DND-41 (cell line): Measurements from ENCODE around the gene FUNDC2.

Experiments used
- ATAC-seq: fragments of 200-7000 bp; cut with Tn5 transposase; 3 replicates; pipeline ENCODE4 v1.9.1; 2021; ENCODE audit warnings: low read depth; ENCODE audit not compliant: insufficient read depth
- DNase-seq: peaks from one replicate; pipeline ENCODE4 v3.0.0-alpha.2; 2020
- H2AFZ ChIP-seq: 2 replicates; pipeline ENCODE4 v1.6.0; 2012; ENCODE audit warnings: low read depth, low read length
- H3K27ac ChIP-seq: 2 replicates; pipeline ENCODE4 v1.5.1; 2012; ENCODE audit warnings: low read length, inconsistent platforms
- H3K27me3 ChIP-seq: fragments of 200-600 bp; sonication (generic); 2 replicates; pipeline ENCODE4 v1.6.0; 2012; ENCODE audit warnings: low read length, mild to moderate bottlenecking, inconsistent platforms; ENCODE audit not compliant: insufficient read depth, poor library complexity
- H3K36me3 ChIP-seq: 2 replicates; pipeline ENCODE4 v1.5.1; 2012; ENCODE audit warnings: low read length, inconsistent platforms; ENCODE audit not compliant: insufficient read depth
- H3K4me1 ChIP-seq: 2 replicates; pipeline ENCODE4 v1.5.1; 2012; ENCODE audit warnings: mild to moderate bottlenecking, low read length; ENCODE audit not compliant: insufficient read depth
- H3K4me2 ChIP-seq: 2 replicates; pipeline ENCODE4 v1.6.0; 2012; ENCODE audit warnings: mild to moderate bottlenecking, moderate library complexity, low read length, inconsistent platforms; ENCODE audit not compliant: insufficient read depth
- H3K4me3 ChIP-seq, 2 experiments: fragments of 200-600 bp in 1 of 2; shearing (Covaris generic) in 1 of 2; 2 replicates each; pipeline ENCODE4 v1.5.1; 2012 to 2016; ENCODE audit warnings: inconsistent platforms in 2 of 2, low read length in 2 of 2, mild to moderate bottlenecking in 2 of 2, low read depth in 1 of 2, moderate library complexity in 1 of 2
- H3K79me2 ChIP-seq: 2 replicates; pipeline ENCODE4 v1.6.0; 2012; ENCODE audit warnings: low read length, inconsistent platforms; ENCODE audit not compliant: insufficient read depth
- H3K9ac ChIP-seq: 2 replicates; pipeline ENCODE4 v1.6.0; 2012; ENCODE audit warnings: low read depth, mild to moderate bottlenecking, inconsistent platforms, low read length, moderate library complexity
- H3K9me3 ChIP-seq: 2 replicates; pipeline ENCODE4 v1.5.1; 2012; ENCODE audit warnings: low read length, moderate library complexity, mild to moderate bottlenecking, inconsistent platforms; ENCODE audit not compliant: insufficient read depth, severe bottlenecking
- H4K20me1 ChIP-seq: 2 replicates; pipeline ENCODE4 v1.6.0; 2012; ENCODE audit warnings: low read length; ENCODE audit not compliant: insufficient read depth
- EZH2 ChIP-seq: IDR thresholded peaks from 3 replicates; pipeline ENCODE4 v1.6.1; 2012; ENCODE audit warnings: borderline replicate concordance, low read depth, mild to moderate bottlenecking, moderate library complexity, low read length, inconsistent platforms; ENCODE audit not compliant: severe bottlenecking
- TF ChIP-seq, protein P1 (sequence below): IDR thresholded peaks from 2 replicates; pipeline ENCODE4 v1.5.1; 2012; ENCODE audit warnings: borderline replicate concordance, low read length, moderate library complexity, mild to moderate bottlenecking; ENCODE audit not compliant: poor library complexity, severe bottlenecking; ENCODE audit errors: extremely low read depth

The FUNDC2 gene

DNA sequence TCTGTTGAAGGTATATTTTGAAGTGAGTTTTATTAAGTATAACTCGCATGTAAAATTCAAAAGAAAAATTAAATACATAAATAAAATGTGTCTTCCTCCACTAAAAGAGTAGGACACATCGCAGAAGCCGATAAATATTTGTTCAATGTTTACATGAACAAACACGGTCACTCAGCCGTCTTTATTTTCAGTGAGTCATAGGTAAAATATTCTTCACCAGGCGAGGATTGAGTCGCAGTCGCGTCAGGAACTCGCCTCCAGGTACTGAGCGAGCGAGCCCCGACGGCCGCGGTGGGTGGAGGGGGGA lies 271 bp upstream of the FUNDC2 start:
- H3K9ac ChIP-seq: peak overlapping the region; percentile 91

DNA sequence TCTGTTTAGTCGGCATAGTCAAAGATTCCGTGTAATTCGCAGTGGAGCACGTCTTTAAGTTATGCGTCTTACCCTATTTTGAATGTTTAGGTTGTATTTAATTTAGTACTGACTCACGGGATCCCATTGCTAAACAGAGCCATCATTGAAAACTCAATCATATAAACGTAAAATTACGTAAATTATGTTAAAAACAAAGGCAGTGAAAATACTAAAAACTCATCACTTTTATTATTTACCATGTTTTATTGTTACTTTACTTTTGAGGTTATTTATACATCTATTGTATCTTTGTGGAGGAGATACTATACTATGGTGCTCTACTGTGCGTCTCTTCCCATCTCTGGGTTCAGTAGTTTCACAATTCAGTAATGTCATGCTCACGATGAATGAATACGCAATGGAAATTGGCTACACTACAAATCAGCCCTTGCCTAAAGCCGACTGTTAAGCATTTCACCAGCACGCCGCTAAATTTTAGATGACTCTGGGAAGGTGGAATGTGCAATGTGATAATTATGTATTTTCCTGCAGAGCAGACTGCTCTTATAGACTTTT lies 944 bp downstream of the FUNDC2 start:
- Histone ChIP-seq H3K9me3 (no peaks in the 10 kb centered on the region), H2AFZ (peak overlapping the region; percentile 96), H4K20me1 (no peaks in the 10 kb centered on the region), H3K4me2 (peak overlapping the region; percentile 74), H3K27me3 (no peaks in the 10 kb centered on the region), H3K9ac (peak overlapping the region; percentile 91), H3K79me2 (peaks cover 43% of the 10 kb centered on the region), H3K27ac (peak overlapping the region; percentile 95), H3K36me3 (no peaks in the 10 kb centered on the region; the same call in 1 of the 2 replicates), H3K4me1 (peaks cover 22% of the 10 kb centered on the region), H3K4me3 (peak overlapping the region; percentile 97 to 98)
- DNase-seq (no peak), ATAC-seq (no peak)
- no peak for TF ChIP-seq EZH2
- TF ChIP-seq, protein P1, sequence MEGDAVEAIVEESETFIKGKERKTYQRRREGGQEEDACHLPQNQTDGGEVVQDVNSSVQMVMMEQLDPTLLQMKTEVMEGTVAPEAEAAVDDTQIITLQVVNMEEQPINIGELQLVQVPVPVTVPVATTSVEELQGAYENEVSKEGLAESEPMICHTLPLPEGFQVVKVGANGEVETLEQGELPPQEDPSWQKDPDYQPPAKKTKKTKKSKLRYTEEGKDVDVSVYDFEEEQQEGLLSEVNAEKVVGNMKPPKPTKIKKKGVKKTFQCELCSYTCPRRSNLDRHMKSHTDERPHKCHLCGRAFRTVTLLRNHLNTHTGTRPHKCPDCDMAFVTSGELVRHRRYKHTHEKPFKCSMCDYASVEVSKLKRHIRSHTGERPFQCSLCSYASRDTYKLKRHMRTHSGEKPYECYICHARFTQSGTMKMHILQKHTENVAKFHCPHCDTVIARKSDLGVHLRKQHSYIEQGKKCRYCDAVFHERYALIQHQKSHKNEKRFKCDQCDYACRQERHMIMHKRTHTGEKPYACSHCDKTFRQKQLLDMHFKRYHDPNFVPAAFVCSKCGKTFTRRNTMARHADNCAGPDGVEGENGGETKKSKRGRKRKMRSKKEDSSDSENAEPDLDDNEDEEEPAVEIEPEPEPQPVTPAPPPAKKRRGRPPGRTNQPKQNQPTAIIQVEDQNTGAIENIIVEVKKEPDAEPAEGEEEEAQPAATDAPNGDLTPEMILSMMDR: no peak

More for the DNA sequence above, 271 bp upstream of the FUNDC2 start:
- TF ChIP-seq EZH2: no peak
- TF ChIP-seq, protein P1: no peak
- H2AFZ ChIP-seq: peak overlapping the region; percentile 86
- H3K4me3 ChIP-seq: peak overlapping the region; percentile 27 to 97; a peak in 3 of 4 replicates
- peak overlapping the region; percentile 81 for H3K27ac ChIP-seq
- no peaks in the 10 kb centered on the region for H4K20me1 ChIP-seq
- no peak for ATAC-seq
- no peaks in the 10 kb centered on the region for H3K27me3 ChIP-seq
- peaks cover 22% of the 10 kb centered on the region for H3K4me1 ChIP-seq
- H3K36me3 ChIP-seq: no peaks in the 10 kb centered on the region; the same call in 1 of the 2 replicates
- H3K9me3 ChIP-seq: no peaks in the 10 kb centered on the region
- H3K79me2 ChIP-seq: peaks cover 37% of the 10 kb centered on the region
- H3K4me2 ChIP-seq: peak overlapping the region; percentile 68; the same call in 1 of the 2 replicates
- no peak for DNase-seq

DNA sequence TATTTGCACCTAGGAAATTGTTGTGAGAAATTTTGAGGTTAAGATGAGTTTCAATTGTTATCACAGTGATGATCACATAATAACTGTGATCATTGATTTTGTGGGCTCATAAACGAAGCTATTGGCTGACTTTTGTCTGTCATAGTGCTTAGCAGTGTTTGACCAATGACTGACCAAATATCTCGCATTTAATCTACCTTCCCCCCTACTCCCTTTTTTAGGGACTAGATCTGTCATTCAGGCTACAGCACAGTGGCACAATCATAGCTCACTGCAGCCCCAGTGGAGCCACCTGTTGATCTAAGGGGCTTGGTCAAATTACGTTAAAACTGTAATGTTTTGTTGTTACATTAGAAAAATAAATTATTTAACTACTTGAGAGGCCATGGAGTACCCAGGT lies 1.5 kb downstream of the FUNDC2 start:
- H3K27ac ChIP-seq: peak overlapping the region; percentile 95
- no peak overlapping the region; the same call in 1 of the 2 replicates for H2AFZ ChIP-seq

More for the DNA sequence above, 1.5 kb downstream of the FUNDC2 start:
- Histone ChIP-seq H3K4me2 (peak overlapping the region; percentile 74), H3K4me3 (peak overlapping the region; percentile 97 to 98; a peak in 3 of 4 replicates), H3K9ac (peak overlapping the region; percentile 91), H3K4me1 (peaks cover 22% of the 10 kb centered on the region), H4K20me1 (no peaks in the 10 kb centered on the region), H3K36me3 (no peaks in the 10 kb centered on the region; the same call in 1 of the 2 replicates), H3K9me3 (no peaks in the 10 kb centered on the region), H3K79me2 (peaks cover 45% of the 10 kb centered on the region), H3K27me3 (no peaks in the 10 kb centered on the region)
- DNase-seq (no peak), ATAC-seq (no peak)
- TF ChIP-seq EZH2: no peak
- TF ChIP-seq, protein P1: no peak
